Gastroesophageal sphincter (tissue), 3 donors: ENCODE measurements around the gene NEDD4L.

Experiments used
- EP300 ChIP-seq: sonication (generic); formaldehyde crosslinking; IDR thresholded peaks from one replicate; pipeline ENCODE4 v1.6.1; 2017; ENCODE audit warnings: antibody characterized with exemption, mild to moderate bottlenecking
- POLR2A ChIP-seq, 2 donors: fragments of 450-650 bp; IDR thresholded peaks; one replicate each; pipeline ENCODE4 v1.6.1; 2017; ENCODE audit warnings: antibody characterized with exemption in 2 of 2, mild to moderate bottlenecking in 2 of 2, moderate library complexity in 1 of 2
- TF ChIP-seq, protein P1 (sequence below), 4 experiments: fragments of 200-600 bp in 2 of 4; fragments of 450-650 bp in 2 of 4; sonication (generic) in 1 of 4; IDR thresholded peaks; one replicate each; pipeline ENCODE4 v1.5.1; 2017 to 2019; ENCODE audit warnings: antibody characterized with exemption in 4 of 4, mild to moderate bottlenecking in 2 of 4, moderate library complexity in 2 of 4

DNA sequence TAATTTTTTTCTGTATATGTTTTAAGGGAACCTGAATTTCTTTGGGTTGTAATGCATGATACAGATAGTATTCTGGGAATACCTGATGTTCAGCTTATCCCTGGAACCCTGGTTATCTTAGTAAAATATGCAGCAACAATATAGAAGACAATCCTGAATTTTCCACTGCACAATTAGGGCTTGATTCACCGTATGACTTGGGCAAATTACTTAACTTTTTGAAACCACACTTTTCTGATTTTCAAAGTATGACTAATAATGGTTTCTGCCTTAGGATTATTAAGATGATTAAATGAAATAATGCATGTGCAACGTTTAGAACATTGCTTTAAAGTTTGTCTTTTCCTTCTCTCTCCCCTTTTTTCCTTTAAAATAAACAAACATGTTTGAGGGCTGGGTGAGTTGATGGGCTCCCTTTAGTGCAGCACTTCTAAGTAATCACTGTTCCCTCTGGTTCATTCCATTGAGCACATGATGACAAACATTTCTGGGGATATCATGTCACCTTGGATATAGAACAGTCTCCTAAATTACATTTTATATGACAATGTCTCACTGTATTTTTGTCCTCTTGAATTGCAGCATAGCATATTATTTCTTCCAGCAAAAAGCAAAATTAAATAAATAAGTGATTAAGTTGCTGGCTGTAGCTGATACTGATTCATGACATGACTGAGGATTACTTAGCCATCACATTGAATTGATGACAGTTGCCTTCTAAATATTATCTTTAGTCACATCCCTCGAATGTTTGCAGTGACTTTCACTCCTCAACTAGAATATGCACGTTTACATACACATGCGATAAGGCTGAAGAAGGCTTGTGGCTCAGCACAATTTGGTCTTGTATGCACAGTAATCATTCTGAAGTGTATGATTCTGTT lies 254.5 kb downstream of the NEDD4L start:
- TF ChIP-seq EP300 (no peak), POLR2A (IDR thresholded peaks at IDR 0.05) (no peak)
- TF ChIP-seq, protein P1, sequence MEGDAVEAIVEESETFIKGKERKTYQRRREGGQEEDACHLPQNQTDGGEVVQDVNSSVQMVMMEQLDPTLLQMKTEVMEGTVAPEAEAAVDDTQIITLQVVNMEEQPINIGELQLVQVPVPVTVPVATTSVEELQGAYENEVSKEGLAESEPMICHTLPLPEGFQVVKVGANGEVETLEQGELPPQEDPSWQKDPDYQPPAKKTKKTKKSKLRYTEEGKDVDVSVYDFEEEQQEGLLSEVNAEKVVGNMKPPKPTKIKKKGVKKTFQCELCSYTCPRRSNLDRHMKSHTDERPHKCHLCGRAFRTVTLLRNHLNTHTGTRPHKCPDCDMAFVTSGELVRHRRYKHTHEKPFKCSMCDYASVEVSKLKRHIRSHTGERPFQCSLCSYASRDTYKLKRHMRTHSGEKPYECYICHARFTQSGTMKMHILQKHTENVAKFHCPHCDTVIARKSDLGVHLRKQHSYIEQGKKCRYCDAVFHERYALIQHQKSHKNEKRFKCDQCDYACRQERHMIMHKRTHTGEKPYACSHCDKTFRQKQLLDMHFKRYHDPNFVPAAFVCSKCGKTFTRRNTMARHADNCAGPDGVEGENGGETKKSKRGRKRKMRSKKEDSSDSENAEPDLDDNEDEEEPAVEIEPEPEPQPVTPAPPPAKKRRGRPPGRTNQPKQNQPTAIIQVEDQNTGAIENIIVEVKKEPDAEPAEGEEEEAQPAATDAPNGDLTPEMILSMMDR (IDR thresholded peaks at IDR 0.05) = no peak
